ENCODE data around the gene BAIAP2. TPM values are rescaled to one million over a fixed set of nuclear protein-coding genes. Genes with fewer than 3 reads are reported as not detected.
"Not testable (repeated sequence)": the region's sequence is repeated elsewhere in the genome, so short reads cannot be mapped to it uniquely, and the experiment has no call there.

The BAIAP2 gene
- polyA plus RNA-seq, 3 donors = 6.9 to 23.7 (median 14.9) TPM

DNA sequence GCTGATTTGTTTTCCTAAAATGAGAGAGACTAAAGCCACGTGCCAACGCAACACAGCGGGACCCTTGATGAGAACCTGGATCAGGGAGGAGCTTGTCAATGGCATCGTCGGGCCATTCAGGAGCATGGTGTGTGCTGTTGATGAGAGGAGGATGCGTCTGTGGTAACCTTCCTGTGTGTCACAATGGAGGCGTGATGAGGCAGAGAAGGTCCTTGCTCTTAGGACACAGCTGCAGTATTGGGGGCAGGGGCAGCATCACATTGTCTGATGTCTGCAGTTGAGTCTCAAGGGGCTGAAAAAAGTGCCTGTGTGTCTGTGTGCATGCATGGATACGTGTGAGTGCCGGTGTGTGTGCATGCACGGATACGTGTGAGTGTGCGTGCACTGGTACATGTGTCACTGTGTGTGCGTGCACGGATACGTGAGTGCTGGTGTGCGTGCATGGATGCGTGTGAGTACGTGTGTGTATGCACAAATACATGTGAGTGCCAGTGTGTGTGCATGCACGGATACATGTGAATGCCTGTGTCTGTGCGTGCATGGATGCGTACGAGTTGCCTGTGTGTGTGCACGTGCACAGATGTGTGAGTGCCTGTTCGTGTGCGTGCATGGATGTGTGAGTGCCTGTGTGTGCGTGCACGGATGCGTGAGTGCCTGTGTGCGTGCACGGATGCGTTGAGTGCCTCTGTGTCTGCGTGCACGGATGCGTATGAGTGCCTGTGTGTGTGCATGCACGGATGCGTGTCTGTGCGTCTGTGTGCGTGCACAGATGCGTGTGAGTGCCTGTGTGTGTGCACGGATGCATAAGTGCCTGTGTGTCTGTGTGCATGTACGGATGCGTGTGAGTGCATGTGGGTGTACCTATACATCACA, 39.3 kb downstream of the BAIAP2 start:
- 89% methylated on average over 42 of the region's 42 CpGs for WGBS, 3 donors
- no peak overlapping the region for H3K27ac ChIP-seq (ENCODE audit: low read depth, low read length)

DNA sequence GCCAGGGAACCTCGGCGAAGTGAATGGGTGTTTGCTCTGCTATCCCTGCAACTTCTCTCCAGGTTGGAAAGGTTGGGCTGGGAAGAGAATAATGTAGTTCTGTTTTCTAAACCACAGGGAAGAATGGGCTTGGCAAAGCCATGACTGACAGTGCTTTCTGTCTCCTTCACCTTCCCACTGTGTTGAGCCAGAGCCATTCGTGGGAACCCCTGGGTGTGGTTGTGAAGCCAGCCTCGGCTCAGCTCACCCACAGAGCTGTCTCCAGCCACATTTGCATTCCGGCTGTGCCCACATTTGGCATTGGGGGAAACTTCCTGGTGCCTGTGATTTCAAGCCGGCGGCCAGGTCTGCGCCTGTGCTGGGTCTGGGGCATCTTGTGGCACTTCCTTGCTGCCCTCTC, 39.9 kb downstream of the BAIAP2 start:
- no peak overlapping the region for H3K27ac ChIP-seq (ENCODE audit: low read depth, low read length)
- WGBS, 3 donors = 59 to 74% (median 71%) methylated on average over 8 of the region's 8 CpGs

DNA sequence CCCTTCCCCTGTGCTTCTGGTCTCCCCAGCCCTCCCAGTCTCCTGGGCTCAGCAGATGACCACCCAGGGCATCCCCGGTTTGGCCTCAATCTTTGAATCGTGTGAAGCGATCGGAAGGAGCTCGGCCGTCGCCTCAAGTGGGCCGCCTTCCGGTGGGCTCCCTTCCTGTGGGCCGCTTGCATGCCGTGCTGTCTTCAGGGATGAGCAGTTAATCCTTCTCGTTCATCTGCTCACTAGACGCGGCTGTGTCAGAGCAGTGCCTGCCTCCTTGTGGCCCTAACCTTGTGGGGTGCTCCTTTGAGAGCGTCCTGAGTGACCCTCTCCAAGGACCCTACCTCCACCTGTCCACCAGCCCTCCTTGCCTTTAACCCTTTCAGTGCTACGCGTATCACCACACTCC, 40.4 kb downstream of the BAIAP2 start:
- WGBS, 3 donors = 88 to 91% (median 89%) methylated on average over 17 of the region's 17 CpGs
- H3K27ac ChIP-seq (ENCODE audit: low read depth, low read length) = no peak overlapping the region

DNA sequence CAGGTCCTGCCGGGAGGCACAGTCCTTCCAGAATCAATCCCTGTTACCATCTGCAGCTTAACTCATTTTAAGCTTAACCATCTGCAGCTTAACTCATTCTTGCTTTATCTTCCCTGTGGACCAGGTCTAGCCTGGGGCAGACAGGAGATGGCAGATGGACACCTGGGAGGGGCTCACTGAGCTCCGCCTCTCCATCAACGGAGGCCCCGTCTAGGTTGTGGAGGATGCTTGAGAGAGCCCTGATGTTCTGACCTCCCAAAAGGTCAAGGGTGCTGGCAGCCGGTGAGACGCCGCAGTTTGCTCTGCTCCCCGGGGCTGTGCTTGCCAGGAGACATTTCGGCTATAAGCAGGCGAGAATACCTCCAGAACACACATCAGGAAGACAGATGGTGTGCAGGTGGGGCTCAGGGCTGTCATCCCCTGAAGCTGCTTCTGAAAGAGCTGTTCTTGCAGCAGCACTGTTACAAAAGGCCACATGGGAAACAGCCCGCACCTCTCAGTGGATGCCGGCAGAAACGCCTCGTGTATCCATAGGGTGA, 41.3 kb downstream of the BAIAP2 start:
- WGBS, 3 donors = 74 to 83% (median 75%) methylated on average over 14 of the region's 14 CpGs
- H3K27ac ChIP-seq (ENCODE audit: low read depth, low read length) = no peak overlapping the region

DNA sequence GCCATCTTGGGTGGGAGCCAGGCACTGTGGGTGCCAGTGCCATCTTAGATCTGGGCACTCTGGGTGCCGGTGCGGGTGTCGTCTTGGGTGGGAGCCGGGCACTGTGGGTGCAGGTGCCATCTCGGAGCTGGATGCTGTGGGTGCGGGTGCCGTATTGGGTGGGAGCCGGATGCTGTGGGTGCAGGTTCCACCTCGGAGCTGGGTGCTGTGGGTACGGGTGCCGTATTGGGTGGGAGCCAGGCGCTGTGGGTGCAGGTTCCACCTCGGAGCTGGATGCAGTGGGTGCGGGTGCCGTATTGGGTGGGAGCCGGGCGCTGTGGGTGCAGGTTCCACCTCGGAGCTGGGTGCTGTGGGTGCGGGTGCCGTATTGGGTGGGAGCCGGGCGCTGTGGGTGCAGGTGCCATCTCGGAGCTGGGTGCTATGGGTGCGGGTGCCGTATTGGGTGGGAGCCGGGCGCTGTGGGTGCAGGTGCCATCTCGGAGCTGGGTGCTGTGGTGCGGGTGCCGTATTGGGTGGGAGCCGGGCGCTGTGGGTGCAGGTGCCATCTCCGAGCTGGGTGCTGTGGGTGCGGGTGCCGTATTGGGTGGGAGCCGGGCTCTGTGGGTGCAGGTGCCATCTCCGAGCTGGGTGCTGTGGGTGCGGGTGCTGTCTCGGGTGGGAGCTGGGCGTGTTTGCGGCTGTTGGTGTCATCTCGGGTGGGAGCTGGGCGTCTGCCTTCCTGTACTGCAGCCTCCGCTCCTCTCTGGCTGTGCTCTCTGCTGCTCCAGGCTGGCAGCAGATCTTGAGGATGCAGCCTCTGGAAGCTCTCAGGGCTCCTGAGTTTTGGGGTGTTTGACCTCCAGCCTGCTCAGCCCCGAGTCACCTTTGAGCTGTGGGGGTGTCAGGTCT, 43.3 kb downstream of the BAIAP2 start:
- H3K27ac ChIP-seq (ENCODE audit: low read depth, low read length) = not testable (repeated sequence)
- 93 to 96% (median 94%) methylated on average over 40 to 45 of the region's 45 CpGs for WGBS, 3 donors

DNA sequence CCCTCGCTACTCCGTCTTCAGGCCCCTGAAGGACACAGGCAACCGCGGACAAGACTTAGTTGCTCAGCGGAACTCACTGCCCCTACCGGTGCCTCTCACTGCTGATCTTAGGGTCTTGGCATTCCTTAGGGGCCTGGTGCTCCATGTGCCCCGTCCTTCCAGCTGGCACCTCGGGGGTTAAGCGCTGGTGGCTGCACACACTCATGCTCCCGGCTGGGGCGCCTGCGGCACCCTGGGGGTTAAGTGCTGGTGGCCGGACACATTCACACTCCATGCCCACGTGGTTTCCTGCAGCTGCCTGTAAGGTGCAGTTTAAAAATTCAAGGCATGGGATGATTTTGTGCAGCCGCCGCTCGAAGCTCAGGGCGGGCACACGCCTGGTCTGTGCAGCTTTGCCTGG, 45.1 kb downstream of the BAIAP2 start:
- H3K27ac ChIP-seq (ENCODE audit: low read depth, low read length) = no peak overlapping the region
- 63 to 77% (median 74%) methylated on average over 19 of the region's 19 CpGs for WGBS, 3 donors

DNA sequence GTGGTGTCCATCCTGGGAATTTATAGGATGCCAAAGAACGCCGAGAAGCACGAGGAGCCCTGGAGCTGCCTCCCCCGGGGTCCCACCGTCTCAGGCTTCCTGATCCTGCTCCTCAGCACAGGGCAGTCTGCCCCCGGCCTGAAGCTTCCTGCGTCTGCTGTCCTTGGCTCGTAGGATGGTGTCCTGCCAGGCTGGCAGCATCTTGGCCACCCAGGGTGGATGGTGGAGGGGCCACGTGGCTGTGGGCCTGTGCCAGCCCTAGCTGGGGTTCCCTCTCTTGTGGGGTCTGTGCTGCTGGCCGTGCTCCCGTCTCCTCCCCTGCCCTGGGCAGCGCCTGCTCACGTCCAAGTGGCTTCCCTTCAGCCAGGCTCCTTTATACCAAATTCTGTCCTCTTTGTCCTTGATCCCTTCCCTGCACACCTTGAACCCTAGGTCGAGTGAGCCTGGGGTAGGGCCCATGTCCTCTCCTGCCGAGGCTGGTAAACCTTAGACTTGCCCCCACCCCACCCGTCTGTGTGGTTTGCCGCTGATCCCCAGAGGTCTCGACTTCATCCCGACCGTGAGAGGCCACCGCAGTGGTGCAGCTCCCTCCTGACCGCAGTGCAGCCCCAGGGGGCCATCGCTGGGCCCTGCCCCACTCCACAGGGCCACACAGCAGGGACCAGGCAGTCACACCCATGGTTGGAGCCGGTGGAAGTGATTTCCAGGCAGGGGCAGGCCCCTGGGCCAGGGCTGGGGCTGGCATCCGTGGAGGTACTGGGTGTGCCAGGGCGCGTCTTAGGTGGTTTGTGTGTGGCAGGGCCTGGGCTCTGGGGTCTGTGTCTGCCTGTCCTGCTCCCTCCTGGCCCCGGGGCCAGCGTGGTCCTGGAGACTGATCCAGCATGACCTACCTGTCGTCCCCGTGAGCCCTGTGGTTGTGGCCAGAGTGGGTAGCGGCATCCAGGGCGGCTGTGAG, 46.5 kb downstream of the BAIAP2 start:
- 85 to 92% (median 90%) methylated on average over 33 of the region's 33 CpGs for WGBS, 3 donors
- H3K27ac ChIP-seq (ENCODE audit: low read depth, low read length) = no peak overlapping the region

DNA sequence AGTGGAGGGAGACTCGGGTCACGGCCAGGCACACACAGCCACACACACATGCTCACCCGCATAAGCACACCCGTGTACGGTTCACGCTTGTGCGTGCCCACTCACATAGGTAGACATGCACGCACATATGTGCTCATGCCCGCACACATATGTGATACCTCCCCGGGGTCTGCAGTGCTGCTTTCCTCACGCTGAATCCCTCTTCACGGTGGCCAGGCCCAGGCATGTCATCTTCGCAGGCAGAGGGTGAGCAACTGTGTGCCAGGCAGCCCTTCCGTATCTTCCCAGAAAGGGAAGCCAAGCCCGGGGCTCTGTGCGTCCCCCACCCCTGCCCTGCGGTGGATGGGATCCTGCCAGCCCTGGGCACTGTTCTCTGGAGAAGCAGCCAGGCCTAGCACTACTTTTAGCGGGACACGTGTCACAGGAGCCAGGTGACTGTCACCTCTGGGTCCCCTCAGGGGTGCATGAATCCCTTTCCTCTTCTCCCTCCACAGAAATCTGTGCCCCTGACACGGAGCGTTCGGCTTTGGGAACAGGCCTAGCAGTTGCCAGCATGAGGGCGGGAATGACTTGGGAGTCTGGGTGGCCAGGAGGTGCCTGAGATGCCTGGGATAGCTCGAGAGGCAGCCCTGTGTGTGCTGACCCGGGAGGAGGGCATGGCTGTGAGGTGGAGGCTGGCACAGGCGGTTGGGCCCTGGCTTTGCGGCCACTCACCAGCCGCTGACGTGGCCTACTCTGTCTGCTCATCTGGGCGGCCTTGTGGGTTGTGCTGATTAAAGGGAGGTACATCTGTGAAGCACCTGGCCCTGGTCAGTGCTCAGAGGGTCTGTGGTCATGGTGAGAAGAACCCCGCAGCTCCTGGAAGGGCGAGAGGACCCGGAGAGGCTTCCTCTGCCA, 47.5 kb downstream of the BAIAP2 start:
- no peak overlapping the region for H3K27ac ChIP-seq (ENCODE audit: low read depth, low read length)
- 87 to 89% (median 88%) methylated on average over 28 to 33 of the region's 33 CpGs for WGBS, 3 donors

DNA sequence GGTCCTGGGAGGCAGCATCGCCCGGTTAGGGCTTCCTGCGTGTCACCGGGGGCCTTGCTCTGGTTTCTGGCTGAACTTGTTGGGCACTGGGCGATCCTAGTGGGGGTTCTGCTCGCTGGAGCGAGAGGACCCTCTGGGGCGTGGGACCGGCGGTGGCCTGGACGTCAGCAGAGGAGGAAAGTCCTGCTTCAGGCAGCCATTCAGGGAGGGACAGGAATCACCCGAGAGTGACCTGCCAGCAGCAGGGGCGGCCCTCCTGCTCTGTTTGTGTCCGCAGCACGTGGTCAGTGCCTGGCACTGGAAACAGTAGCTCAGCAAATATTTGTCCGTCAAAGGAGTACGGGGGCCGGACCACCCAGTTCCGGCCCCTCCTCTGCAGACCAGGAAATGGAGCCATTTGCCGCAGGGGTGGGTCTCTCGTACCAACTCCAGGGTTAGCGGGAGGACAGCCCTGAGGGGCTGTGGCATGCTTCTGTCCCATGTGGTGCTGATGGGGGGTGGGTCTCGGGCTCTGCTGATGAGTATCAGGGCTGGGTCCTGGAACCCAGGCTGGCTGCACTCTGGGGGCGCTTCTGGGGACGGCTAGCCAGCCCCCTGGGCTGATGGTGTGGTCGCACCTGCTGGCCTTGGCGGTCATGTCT, 48.3 kb downstream of the BAIAP2 start:
- WGBS, 3 donors = 54 to 66% (median 60%) methylated on average over 26 to 27 of the region's 27 CpGs
- no peak overlapping the region for H3K27ac ChIP-seq (ENCODE audit: low read depth, low read length)

DNA sequence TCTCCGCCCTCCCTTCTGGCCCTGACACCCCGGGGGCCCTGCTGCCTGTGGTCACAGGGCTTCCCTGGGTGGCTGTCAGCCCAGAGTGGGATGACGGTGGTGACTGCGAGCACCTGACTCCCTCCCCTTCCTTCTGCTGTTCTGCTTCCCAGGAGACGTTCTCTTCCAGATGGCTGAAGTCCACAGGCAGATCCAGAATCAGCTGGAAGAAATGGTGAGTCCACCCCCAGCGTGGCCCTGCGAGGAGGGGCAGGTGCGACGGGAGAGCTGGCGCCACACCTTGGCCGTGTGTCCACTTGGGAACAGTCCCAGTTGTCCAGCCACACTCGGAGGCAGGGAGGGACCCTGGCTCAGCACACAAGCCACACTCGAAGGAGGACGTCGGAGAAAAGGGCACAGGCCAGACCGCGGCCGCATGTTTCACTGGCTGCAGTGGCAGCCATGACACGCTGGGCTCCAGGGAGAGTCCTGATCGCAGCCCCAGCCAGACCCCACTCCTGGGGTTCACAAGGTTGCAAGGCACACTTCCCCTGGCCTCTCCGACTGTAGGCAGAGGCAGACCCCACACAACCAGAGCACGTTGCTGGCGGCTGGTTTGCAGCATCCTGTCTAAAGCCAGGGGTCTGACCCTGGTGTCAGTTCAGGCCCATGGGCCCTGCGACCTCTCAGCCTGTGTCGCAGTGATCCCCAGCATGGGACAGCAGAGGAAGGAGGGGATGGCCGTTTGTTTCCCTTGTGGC, 49.9 kb downstream of the BAIAP2 start:
- H3K27ac ChIP-seq (ENCODE audit: low read depth, low read length) = no peak overlapping the region
- 61 to 77% (median 72%) methylated on average over 26 of the region's 26 CpGs for WGBS, 3 donors

DNA sequence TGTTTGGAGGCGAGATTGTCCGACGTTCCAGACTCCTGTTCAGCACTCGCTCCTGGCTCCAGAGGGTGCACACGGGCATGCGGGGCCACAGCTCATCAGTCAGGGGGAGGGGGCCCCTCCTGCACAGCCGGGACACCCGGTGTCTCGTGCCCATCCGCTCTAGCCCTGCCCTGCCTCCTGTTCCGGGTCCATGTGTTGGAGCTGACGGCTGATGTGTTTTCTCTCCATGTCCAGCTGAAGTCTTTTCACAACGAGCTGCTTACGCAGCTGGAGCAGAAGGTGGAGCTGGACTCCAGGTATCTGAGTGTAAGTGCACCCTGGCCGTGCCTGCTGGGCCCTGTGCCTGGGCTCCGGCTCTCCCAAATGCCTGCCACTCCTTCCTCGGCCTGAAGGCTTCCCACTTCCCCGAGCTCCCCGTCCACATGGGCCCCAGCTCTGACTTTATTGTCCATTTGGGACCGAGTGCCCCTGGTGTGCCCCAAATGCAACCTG, 50.5 kb downstream of the BAIAP2 start:
- H3K27ac ChIP-seq (ENCODE audit: low read depth, low read length) = no peak overlapping the region
- 81 to 86% (median 82%) methylated on average over 20 of the region's 20 CpGs for WGBS, 3 donors

DNA sequence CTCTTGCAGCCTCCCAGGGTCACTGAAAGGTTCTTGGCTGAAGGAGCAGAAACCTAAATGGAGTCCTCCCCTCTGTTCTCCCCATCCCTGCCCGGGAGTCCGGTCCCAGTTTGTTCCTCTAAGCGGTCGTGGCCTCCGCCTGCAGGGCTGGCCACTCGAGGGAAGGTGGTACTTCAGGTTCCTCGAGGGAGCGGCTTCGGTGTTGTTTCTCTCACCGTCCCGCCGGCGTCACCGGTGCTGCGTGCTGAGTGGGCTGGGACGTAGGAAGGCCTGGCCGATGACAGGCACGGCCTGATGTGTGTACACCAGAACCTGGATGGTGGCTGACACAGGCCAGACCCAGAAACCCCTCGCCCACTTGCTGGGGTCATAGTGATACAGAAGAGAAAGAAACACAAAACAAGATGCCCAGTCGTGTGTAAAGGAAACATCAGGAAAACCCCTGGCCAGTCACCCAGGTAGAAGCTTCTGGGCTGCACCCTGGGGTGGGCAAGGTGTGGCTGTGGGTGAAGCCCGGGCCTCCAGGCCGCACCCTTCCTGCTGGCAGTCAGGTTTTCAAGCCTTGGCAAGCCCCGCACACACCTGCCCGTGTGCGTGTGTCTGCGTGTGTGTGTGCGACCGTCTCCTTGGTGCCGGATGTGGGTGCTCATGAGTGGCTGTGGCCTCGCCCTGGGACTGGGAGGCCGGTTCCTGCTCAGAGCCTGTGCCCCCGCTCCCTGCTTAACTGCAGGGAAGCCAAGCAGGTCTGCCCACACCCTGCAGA, 52.0 kb downstream of the BAIAP2 start:
- H3K27ac ChIP-seq (ENCODE audit: low read depth, low read length) = no peak overlapping the region
- WGBS, 3 donors = 87 to 91% (median 88%) methylated on average over 32 of the region's 32 CpGs

DNA sequence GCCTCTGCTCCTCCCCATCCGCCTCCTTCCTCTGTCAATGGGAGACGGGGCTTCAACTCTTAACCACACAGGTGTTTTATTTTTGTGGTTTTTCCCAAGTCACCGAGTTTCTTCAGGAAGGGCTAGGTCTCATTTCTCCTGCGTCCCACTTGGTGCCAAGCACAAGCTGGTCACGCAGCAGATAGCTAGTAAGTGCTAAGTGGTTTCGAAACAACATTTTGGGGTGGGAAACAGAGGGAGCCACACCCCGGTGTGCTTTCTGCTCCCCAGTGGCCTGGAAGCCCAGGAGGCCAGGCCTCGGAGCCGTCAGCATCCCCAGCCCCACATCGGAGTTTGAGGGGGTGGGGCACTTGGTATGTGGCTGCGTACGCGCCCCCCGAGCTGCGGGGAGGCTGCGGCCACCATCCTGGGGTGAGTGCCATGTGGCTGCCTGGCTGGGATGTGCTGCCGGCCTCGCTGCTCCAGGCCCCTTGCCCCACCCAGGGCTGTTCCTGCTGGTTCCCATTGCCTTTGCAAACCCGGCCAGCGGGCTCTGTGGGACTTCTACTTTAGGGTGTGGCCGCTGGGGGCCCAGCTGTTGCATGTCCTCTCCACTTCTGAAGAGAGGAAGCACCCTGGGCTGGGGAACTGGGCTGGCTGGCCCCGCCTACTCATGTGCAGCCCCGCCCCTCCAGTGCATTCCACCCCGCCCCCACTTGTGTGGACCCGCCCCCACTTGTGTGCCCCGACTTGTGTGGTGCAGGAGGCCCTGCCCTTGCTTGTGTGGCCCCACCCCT, 55.6 kb downstream of the BAIAP2 start:
- H3K27ac ChIP-seq (ENCODE audit: low read depth, low read length) = no peak overlapping the region
- WGBS, 3 donors = 62 to 86% (median 63%) methylated on average over 25 to 26 of the region's 26 CpGs

DNA sequence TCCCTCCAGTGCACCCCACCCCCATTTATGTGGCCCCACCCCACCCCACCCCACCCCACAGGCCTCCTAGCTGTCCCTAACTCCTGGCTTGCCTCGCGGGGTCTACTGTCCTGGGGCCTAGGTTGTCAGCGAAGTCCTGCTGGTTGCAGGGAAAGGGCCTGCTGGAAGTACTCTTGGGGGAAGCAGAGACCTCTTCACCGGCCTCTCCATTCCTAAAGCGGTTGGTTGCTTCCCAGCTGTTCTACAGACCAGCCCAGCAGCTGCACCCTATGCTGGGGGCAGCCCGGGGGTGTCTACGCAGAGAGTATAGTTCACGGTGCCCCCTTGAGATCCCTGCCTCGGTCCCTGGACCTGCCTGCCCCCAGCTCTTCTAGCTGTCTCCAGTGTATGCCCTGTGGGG, 56.2 kb downstream of the BAIAP2 start:
- 89 to 96% (median 90%) methylated on average over 9 of the region's 9 CpGs for WGBS, 3 donors
- no peak overlapping the region for H3K27ac ChIP-seq (ENCODE audit: low read depth, low read length)
